ENCODE results near the gene HDAC7.
"Not testable (repeated sequence)": the region's sequence is repeated elsewhere in the genome, so short reads cannot be mapped to it uniquely, and the experiment has no call there.

The HDAC7 gene

DNA sequence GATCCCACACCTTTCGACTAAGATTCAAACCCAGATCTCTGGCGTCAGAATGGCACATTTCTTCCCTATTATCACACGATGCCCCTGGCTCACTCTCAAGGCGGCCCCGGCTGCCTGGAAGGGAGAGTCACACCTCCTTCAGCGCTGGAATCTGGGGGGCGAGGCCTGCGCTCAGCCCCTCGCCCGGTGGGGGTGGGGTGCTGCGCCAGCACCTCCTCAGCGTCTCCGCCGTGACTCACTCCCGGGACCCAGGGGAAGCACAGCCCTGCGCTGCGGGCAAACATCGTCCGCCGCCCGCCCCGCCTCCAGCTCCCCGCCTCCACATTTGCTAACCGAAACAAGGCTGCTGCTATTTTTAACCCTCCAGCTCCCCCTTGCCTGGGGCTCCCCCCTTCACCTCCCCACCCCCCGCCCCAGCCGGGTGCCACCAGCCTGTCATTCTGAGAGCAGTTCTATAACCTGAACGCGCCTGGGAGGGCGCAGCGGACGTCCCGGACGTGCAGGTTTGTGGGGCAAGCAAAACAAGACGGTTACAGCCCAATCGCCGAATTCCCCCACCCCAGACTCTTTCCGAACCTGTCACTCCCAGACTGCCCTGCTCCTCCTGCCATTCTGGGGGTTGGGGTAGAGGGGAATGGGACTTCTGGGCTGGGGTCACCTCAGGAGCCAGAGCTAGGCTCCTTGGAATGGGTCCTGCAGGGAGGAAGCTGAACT is 6.7 kb downstream of the HDAC7 start:
- peak; percentile 61 for DNase-seq (ENCODE audit: low spot score)

DNA sequence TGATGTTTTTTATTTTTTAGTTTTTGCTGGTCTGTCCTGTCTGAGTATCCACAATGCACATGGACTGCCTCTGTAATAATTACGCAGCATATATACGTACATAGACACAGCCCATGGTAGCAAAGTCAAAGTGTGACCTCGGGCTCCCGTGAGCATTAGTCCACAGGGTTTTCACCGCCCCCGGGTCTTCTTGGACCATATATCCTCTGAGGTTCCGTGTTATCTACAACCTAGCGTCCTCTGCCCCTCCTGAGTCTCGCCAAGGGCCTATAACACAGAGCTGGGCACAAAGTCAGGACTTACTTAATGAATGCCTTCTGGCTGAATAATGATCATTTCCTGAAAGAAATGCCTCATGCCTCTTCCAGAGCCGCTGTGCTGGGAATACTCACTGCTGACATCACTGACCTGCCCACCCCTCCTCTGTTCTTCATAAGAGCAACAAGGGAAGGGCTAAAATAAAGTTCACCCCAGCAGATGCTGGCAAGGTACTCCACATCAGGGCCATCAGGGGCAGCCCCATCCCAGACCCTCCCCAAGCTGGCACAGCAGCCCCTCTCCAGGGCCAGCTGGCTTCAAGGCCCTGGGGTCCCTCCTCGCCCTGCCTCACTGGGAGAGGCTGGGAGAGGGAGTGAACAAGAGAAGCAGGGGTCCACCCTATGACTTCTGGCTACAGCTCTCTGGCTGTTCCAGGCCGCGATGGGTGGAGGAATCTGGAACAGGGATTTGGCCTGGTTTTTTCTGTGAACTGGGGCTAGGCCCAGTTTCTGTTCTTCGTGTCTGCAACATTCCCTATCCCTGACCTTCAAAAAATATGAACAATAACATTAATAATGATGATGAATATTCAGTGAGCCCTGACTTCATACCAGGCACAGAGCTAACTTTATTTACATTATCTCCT is 7.9 kb downstream of the HDAC7 start:
- no peak for DNase-seq (ENCODE audit: low spot score)

DNA sequence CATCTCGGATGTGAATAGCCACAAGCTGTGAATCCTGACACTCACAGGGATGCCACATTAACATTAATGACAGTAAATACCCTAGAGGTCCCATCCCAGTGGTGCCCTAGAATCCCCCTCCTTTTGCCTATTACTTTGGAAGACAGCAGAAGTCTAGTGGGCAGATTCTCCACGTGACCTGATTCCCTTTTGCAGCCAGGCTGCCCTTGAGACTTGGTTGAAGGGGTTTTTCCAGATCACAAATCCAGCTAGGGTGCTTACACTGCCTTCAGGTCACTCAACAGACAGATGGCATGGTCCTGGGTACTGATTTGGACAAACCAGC is 8.7 kb downstream of the HDAC7 start:
- DNase-seq (ENCODE audit: low spot score): no peak

DNA sequence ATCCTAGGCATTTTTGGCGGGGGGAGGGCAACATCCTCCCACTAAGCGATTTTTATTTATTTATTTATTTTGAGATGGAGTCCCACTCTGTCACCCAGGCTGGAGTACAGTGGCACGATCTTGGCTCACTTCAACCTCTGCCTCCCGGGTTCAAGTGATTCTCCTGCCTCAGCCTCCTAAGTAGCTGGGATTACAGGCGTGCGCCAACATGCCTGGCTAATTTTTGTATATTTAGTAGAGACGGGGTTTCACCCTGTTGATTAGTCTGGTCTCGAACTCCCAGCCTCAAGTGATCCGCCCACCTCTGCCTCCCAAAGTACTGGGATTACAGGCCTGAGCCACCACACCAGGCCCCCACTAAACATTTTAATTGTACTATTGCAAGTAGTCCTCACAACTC is 10.2 kb downstream of the HDAC7 start:
- DNase-seq (ENCODE audit: low spot score): not testable (repeated sequence)

DNA sequence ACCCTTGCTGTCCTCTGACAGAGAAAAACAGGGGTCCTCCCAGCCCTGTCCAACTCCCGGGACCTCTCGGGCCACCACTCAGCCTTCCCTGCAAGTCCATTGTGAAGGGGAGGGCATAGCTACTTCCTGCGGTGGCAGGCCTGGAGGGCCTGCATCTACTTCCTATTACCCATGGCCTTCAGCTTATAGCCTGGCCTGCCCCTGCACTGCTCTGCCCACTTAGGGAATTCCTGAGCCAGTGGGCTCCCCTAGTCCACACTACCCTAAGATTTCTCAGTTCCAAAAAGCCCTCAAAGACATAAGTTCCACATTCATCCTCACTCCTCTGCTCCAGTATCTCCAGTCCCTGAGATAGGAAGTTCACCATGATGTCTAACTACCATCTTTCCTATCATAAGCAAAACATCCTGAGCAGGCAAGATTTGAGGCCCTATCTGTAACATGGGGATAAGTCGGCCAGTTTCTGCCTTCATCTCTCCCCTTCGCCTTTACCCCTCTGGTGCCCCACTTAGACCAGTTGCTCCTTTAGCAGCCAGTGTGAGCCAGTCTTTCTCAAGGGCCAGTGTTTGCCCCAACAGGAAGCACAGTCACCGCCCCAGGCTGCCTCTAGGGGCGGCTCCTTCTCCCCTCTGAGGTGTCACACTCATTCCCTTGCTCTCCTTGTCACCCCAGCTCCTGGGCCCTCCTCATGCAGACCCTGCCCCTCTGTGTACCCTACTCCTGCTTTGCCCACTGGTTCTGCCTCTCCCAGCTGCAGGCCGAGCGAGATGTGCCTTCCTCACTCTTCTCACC is 10.9 kb downstream of the HDAC7 start:
- DNase-seq (ENCODE audit: low spot score): no peak

DNA sequence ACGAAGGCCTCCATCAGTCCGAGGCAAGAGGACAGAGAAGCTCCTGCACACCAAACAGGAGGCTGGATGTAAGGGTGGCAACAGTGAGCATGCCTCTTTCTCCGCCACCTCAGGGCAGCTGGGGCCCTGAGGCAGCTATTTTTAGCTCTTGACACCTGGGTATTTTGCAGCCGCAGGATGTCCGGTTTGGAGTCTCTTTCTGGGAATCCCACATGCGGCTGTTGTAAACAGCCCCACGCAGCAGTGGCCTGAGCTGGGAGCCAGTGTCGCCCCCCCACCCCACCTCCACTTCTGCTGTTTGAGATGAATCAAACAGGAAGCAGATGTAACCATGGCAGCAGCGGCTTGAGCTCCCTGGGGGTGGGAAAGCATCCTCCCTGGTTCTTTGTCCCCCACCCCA is 11.7 kb downstream of the HDAC7 start:
- DNase-seq (ENCODE audit: low spot score): no peak

DNA sequence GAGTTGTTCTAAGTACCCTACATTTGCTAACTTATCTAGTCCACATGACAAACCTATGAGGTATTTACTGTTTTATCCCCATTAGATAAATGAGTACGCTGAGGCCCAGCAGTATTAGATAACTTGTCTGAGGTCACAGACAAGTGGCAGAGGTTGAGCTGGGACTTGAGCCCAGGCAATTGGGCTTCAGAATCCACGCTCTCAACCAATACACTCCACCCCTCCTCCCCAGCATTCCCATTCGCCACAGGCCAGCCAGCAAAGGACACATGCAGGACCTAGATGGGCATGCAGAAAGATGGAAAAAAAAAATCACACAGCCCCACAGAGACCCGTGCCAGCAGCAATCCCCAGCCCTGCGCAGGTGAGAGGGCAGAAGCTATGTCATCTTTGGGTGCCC is 12.4 kb downstream of the HDAC7 start:
- DNase-seq (ENCODE audit: low spot score): no peak

DNA sequence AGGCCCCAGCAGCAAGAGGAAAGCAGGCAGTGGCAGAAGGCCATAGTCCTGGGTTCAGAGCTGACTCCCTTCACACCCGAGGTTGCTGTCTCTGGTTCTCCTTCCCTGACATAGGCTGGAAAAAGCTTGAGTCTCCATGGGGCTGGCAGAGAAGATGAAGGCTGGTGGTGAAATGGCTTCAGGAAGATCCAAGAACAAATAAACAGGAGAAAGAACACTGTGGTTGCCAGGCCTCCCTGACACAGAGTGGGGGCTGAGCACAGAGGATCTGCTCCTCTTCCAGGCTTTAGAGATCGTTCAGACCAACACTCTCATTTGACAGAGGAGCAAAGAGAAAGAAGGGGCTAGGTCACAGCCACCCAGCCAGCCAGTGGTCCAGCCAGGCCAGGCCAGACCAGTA is 14.3 kb downstream of the HDAC7 start:
- DNase-seq (ENCODE audit: low spot score): no peak

DNA sequence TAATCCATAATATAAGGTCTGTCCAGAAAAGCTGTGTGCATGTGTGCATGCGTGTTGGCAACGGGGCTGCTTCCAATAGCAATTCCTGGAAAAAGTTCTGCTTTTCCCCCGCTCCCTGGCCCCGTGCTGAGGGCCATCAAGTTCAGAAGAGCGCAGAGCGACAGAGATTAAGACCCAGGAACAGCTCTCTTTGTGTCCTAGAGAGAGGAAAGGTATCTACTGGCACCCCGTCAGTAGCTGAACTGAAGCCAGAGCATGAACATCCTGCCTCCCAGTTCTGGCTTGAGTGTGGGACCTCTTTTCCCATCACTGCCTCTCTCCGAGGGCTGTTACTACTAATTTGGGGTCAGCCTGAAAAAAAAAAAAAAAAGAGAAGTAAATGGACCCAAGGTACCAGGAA is 15.5 kb downstream of the HDAC7 start:
- no peak for DNase-seq (ENCODE audit: low spot score)

DNA sequence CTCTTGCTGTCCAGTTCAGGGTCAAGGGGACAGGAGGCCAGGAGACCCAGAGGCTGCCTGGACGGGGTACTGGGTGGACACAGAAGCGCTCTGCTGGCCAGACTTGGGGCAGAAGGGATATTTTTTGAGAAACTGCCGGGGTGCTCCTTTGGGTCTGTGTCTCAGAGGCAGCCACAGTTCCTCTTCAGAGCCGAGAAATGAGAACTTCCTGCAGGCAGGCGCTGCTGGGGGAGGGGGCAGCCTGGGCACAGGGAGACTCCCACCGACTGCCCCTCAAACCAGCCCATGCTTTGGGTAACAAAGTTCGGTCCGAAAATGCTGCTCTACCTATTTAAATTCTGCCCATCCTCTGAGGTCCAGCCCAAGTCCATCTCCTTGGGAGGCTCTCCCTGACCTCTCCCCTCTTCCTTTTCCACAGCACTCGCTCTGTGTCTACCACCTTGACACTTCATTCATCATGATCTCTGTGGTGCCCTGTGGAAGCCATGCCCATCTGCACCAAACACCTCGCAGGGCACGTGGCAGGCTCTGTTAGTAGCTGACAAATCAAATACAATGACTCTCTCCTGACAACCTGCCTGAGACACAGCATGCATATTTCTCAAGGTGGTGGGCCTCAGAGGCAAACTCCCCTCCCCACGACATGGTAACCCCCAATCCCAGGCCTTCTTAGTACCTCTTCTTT is 16.4 kb downstream of the HDAC7 start:
- DNase-seq (ENCODE audit: low spot score): no peak

- DNase-seq (ENCODE audit: low spot score): no peak
Measured at GRCh38 chr12:47802312-47802711, 17.4 kb downstream of the HDAC7 start.

- no peak for DNase-seq (ENCODE audit: low spot score)
Measured at GRCh38 chr12:47801904-47802246, 17.8 kb downstream of the HDAC7 start.

GRCh38 chr12:47801170-47801903 is 18.4 kb downstream of the HDAC7 start:
- no peak for DNase-seq (ENCODE audit: low spot score)

DNA sequence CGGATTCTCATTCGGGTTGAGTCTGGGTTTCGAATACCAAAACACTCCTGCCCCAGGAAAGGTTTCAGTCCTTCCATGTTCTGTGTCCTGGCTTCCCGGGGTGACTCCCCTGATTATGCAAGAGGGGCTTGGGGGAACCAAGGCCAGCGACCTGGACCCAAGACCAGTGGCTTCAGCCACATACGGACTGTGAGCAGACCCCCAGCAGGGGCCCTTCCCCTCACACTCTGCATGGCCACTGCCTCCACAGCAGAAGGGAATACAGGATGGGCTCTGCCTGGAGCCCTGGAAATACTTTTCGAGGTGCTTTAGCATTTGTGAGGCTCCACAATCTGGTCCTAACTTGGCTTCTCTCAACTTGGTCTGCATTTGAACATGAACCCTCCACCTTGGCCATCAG is 19.1 kb downstream of the HDAC7 start:
- DNase-seq (ENCODE audit: low spot score): no peak

GRCh38 chr12:47799357-47799955 is 20.2 kb downstream of the HDAC7 start:
- DNase-seq (ENCODE audit: low spot score): peak; percentile 46

GRCh38 chr12:47798382-47798948 is 21.2 kb downstream of the HDAC7 start:
- DNase-seq (ENCODE audit: low spot score): no peak

DNA sequence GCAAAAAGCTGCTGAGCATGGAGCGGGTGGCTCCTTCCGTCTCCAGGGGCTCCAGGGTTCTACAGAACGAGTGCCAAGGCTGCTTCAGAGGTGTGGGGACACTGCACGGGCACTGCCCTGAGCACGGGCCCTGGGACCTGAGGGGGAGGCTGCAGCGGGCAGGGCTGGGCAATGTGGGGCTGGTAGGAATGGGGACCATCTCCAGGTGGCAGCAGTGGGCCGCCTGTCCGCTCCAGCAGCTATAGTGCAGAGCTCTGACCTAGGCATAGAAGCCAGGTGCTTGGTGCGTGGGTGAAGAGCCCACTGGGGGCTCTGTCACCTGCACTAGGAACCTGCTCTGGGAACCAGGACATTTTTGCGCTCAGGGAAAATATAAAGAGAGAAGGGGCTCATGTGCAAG is 22.3 kb downstream of the HDAC7 start:
- DNase-seq (ENCODE audit: low spot score): no peak

DNA sequence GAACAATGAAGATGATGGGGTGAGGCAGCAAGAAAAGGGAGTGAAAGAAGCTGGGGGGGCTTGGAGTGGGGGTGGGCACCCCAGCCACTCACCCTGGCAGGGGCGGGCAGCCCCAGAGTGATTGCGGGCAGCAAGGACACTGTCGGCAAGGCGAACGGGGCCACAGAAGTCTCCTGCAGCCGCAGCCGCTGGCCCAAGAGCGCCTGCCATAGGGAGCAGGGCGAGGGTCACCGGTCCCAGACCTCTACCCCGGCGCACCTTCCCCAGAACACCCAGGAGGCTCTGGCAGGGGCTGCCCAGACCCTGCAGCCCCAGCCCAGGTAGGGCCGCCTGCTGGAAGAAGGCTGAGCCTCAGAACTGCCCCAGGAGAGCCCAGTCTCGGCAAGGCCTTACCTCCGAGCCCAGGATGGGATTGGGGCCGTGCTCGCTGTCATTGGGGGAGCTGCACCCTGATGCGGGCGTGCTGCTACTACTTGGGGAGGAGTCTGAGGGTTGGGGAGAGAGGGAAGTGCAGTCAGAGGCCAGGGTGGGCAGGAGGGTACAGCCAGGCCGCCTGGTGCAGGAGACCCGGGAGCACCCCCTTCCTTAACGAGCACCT is 23.8 kb downstream of the HDAC7 start:
- no peak for DNase-seq (ENCODE audit: low spot score)

- no peak for DNase-seq (ENCODE audit: low spot score)
Measured at GRCh38 chr12:47795121-47795813, 24.4 kb downstream of the HDAC7 start.

GRCh38 chr12:47794679-47795078 is 25.0 kb downstream of the HDAC7 start:
- no peak for DNase-seq (ENCODE audit: low spot score)

Measured in COLO829 (cell line).